ENCODE data around the gene SLC28A1. TPM values are rescaled to one million over a fixed set of nuclear protein-coding genes. Genes with fewer than 3 reads are reported as not detected.

SLC28A1 gene
- total RNA-seq, 4 donors from 2014 or later, result not detected

GRCh38 chr15:84888639-84889038 lies 4.2 kb downstream of the SLC28A1 start:
- no peak for TF ChIP-seq CTCF (IDR thresholded peaks at IDR 0.05; ENCODE audit: low read depth)

GRCh38 chr15:84889313-84889990 lies 5.0 kb downstream of the SLC28A1 start:
- TF ChIP-seq CTCF (IDR thresholded peaks at IDR 0.05; ENCODE audit: low read depth), result no peak

GRCh38 chr15:84889991-84890669 lies 5.7 kb downstream of the SLC28A1 start:
- no peak for TF ChIP-seq CTCF (IDR thresholded peaks at IDR 0.05; ENCODE audit: low read depth)

GRCh38 chr15:84890670-84891162 lies 6.3 kb downstream of the SLC28A1 start:
- no peak for TF ChIP-seq CTCF (IDR thresholded peaks at IDR 0.05; ENCODE audit: low read depth)

GRCh38 chr15:84891339-84891738 lies 6.9 kb downstream of the SLC28A1 start:
- no peak for TF ChIP-seq CTCF (IDR thresholded peaks at IDR 0.05; ENCODE audit: low read depth)

GRCh38 chr15:84892786-84893307 lies 8.4 kb downstream of the SLC28A1 start:
- no peak for TF ChIP-seq CTCF (IDR thresholded peaks at IDR 0.05; ENCODE audit: low read depth)

GRCh38 chr15:84893607-84894006 lies 9.1 kb downstream of the SLC28A1 start:
- TF ChIP-seq CTCF (IDR thresholded peaks at IDR 0.05; ENCODE audit: low read depth), result no peak
